PC-3 (cell line): Measurements from ENCODE around the gene NREP. TPM values are rescaled to one million over a fixed set of nuclear protein-coding genes. Genes with fewer than 3 reads are reported as not detected.

Experiments
- ATAC-seq: fragments of 200-7000 bp; cut with Tn5 transposase; 2 replicates; pipeline ENCODE4 v1.9.1; 2020; ENCODE audit warnings: mild to moderate bottlenecking, moderate library complexity
- BruUV-seq: library from RNA; stranded (reverse); fragments of 400-500 nt; replicated peaks from 2 replicates; lab custom pipeline; 2021; lab: Mats Ljungman, UMichigan
- CTCF ChIA-PET: fragments of 300-600 bp; sonication (Branson Sonifier 250); formaldehyde crosslinking; loops from one replicate; lab custom pipeline; 2022; ENCODE audit warnings: antibody characterized with exemption; lab: Charles Lee
- POLR2A ChIA-PET: fragments of 300-600 bp; sonication (Branson Sonifier 250); formaldehyde crosslinking; loops from one replicate; lab custom pipeline; 2022; ENCODE audit warnings: antibody characterized with exemption; ENCODE audit not compliant: unreplicated experiment; lab: Charles Lee
- DNase-seq: peaks from one replicate; pipeline ENCODE4 v3.0.0-alpha.2; 2015
- H2AFZ ChIP-seq: fragments of 300-600 bp; sonication (generic); 2 replicates; pipeline ENCODE4 v1.6.0; 2016; ENCODE audit warnings: antibody characterized with exemption, low read length
- H3F3A ChIP-seq: fragments of 300-600 bp; sonication (generic); one replicate; pipeline ENCODE4 v1.6.0; 2017; ENCODE audit warnings: antibody characterized with exemption, low read length, control low read depth, mild to moderate bottlenecking; ENCODE audit not compliant: unreplicated experiment
- H3K27ac ChIP-seq: fragments of 300-600 bp; sonication (generic); 2 replicates; pipeline ENCODE4 v1.5.1; 2016; ENCODE audit warnings: mild to moderate bottlenecking, low read length
- H3K27me3 ChIP-seq: fragments of 300-600 bp; sonication (generic); 2 replicates; pipeline ENCODE4 v1.6.1; 2016; ENCODE audit warnings: low read length, mixed read lengths
- H3K36me3 ChIP-seq: fragments of 300-600 bp; sonication (generic); 2 replicates; pipeline ENCODE4 v1.6.1; 2016; ENCODE audit warnings: low read depth, mixed run types, low read length, mixed read lengths
- H3K4me1 ChIP-seq: fragments of 300-600 bp; sonication (generic); 2 replicates; pipeline ENCODE4 v1.5.1; 2016; ENCODE audit warnings: low read length; ENCODE audit not compliant: insufficient read depth
- H3K4me2 ChIP-seq: fragments of 300-600 bp; sonication (generic); 2 replicates; pipeline ENCODE4 v1.6.0; 2016; ENCODE audit warnings: low read length
- H3K4me3 ChIP-seq: fragments of 300-600 bp; sonication (generic); 2 replicates; pipeline ENCODE4 v1.5.1; 2016; ENCODE audit warnings: mild to moderate bottlenecking, low read length, mixed read lengths
- H3K79me2 ChIP-seq: fragments of 300-600 bp; sonication (generic); 2 replicates; pipeline ENCODE4 v1.6.1; 2017; ENCODE audit warnings: low read length, mixed read lengths
- H3K9ac ChIP-seq: fragments of 300-600 bp; sonication (generic); 2 replicates; pipeline ENCODE4 v1.6.0; 2016; ENCODE audit warnings: mild to moderate bottlenecking, low read length
- H3K9me2 ChIP-seq: fragments of 300-600 bp; sonication (generic); replicated peaks from 2 replicates; pipeline ENCODE4 v1.6.1; 2016; ENCODE audit warnings: mixed run types, low read length, mixed read lengths
- H3K9me3 ChIP-seq: fragments of 300-600 bp; sonication (generic); 2 replicates; pipeline ENCODE4 v1.6.1; 2016; ENCODE audit warnings: low read length, mixed read lengths
- H4K20me1 ChIP-seq: fragments of 300-600 bp; sonication (generic); 2 replicates; pipeline ENCODE4 v1.6.1; 2016; ENCODE audit warnings: low read length, mixed read lengths
- CTCF ChIP-seq: fragments of 300-600 bp; sonication (generic); conservative IDR thresholded peaks from 2 replicates; pipeline ENCODE4 v1.5.1; 2017; ENCODE audit warnings: antibody characterized with exemption, low read depth, mild to moderate bottlenecking, low read length
- EZH2 ChIP-seq: fragments of 300-600 bp; sonication (generic); IDR thresholded peaks from one replicate; pipeline ENCODE4 v1.6.1; 2017; ENCODE audit warnings: antibody characterized with exemption, mild to moderate bottlenecking, low read length; ENCODE audit not compliant: unreplicated experiment
- EZH2phosphoT487 ChIP-seq: fragments of 300-600 bp; sonication (generic); IDR thresholded peaks from 2 replicates; pipeline ENCODE4 v1.6.1; 2018; ENCODE audit warnings: mild to moderate bottlenecking, antibody characterized with exemption, low read length, borderline replicate concordance
- intact Hi-C: fragments of 100-400 bp; cut with micrococcal nuclease; formaldehyde crosslinking; loops from 2 replicates; pipeline ENCODE4 v1.9.0; 2023
- total RNA-seq: library from RNA; depleted of rRNA; stranded (reverse); fragments of >200 nt; gene quantifications from 2 replicates; pipeline ENCODE4 v1.2.3, GENCODE V29; 2014

NREP gene
- total RNA-seq, 1 experiment from 2014 or later: 22.6 TPM

- intact Hi-C loops: no loop called here
- Histone ChIP-seq H3K27ac (no peak overlapping the region), H3K36me3 (no peaks in the 10 kb centered on the region; the same call in 1 of the 2 replicates), H3K9me2 (no peaks in the 10 kb centered on the region), H3K79me2 (no peaks in the 10 kb centered on the region), H3K4me3 (no peak overlapping the region), H4K20me1 (no peaks in the 10 kb centered on the region), H3K9me3 (no peaks in the 10 kb centered on the region), H3K4me2 (no peak overlapping the region), H3K9ac (no peak overlapping the region), H3F3A (no peaks in the 10 kb centered on the region), H2AFZ (no peak overlapping the region), H3K27me3 (no peaks in the 10 kb centered on the region), H3K4me1 (peaks cover 46% of the 10 kb centered on the region)
- POLR2A ChIA-PET: no interaction called here
- no peak for TF ChIP-seq EZH2
- no peak for TF ChIP-seq CTCF
- TF ChIP-seq EZH2phosphoT487: no peak
- CTCF ChIA-PET: no interaction called here
- ATAC-seq (no peak), DNase-seq (no peak)
- BruUV-seq: no TSS peak
These were observed 23.4 kb downstream of the NREP start for GRCh38 chr5:111733571-111733970.

- Histone ChIP-seq H3K9me3 (no peaks in the 10 kb centered on the region), H3K9ac (no peak overlapping the region), H3K27ac (peak overlapping the region; percentile 31; the same call in 1 of the 2 replicates), H3K36me3 (no peaks in the 10 kb centered on the region; the same call in 1 of the 2 replicates), H3K27me3 (no peaks in the 10 kb centered on the region), H2AFZ (no peak overlapping the region), H3K4me3 (no peak overlapping the region), H3K4me1 (peaks cover 27% of the 10 kb centered on the region), H4K20me1 (no peaks in the 10 kb centered on the region), H3F3A (no peaks in the 10 kb centered on the region), H3K9me2 (no peaks in the 10 kb centered on the region), H3K4me2 (no peak overlapping the region), H3K79me2 (no peaks in the 10 kb centered on the region)
- ChIA-PET POLR2A (no interaction called here), CTCF (no interaction called here)
- intact Hi-C loops: loop anchor here (1.0 kb wide), 3 partner anchors 16 to 50 kb away; no protein-coding TSS in a partner anchor
- DNase-seq (no peak), ATAC-seq (no peak)
- TF ChIP-seq CTCF: no peak
- no peak for TF ChIP-seq EZH2
- BruUV-seq: no TSS peak
These were observed 25.4 kb downstream of the NREP start for GRCh38 chr5:111731638-111732037.

GRCh38 chr5:111730659-111731382 is 26.2 kb downstream of the NREP start:
- Histone ChIP-seq H3K36me3 (no peaks in the 10 kb centered on the region; the same call in 1 of the 2 replicates), H3K4me1 (peaks cover 19% of the 10 kb centered on the region), H3K4me3 (no peak overlapping the region), H3F3A (no peaks in the 10 kb centered on the region), H3K9me3 (no peaks in the 10 kb centered on the region), H3K27me3 (no peaks in the 10 kb centered on the region), H3K27ac (peak overlapping the region; percentile 31), H3K79me2 (no peaks in the 10 kb centered on the region), H3K9me2 (no peaks in the 10 kb centered on the region), H2AFZ (0 out of 2 replicates have a peak overlapping the region, but pooled peaks have one; percentile 17), H4K20me1 (no peaks in the 10 kb centered on the region), H3K9ac (no peak overlapping the region), H3K4me2 (no peak overlapping the region)
- no TSS peak for BruUV-seq
- ATAC-seq (peak; percentile 77), DNase-seq (peak; percentile 56)
- POLR2A ChIA-PET: no interaction called here
- CTCF ChIA-PET: no interaction called here
- intact Hi-C loops: loop anchor here (1.0 kb wide), 3 partner anchors 16 to 50 kb away; no protein-coding TSS in a partner anchor
- TF ChIP-seq CTCF (no peak), EZH2phosphoT487 (no peak), EZH2 (no peak)
